HPDE6-E6E7 (cell line): ENCODE measurements around the gene RGS5.
"Not testable (repeated sequence)": the region's sequence is repeated elsewhere in the genome, so short reads cannot be mapped to it uniquely, and the experiment has no call there.

Experiments used
- DNase-seq: peaks from one replicate; pipeline ENCODE4 v3.0.0; 2011; ENCODE audit warnings: missing footprints; ENCODE audit errors: extremely low spot score

Gene RGS5, protein sequence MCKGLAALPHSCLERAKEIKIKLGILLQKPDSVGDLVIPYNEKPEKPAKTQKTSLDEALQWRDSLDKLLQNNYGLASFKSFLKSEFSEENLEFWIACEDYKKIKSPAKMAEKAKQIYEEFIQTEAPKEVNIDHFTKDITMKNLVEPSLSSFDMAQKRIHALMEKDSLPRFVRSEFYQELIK

GRCh38 chr1:163202833-163203451 is at the start of gene RGS5:
RGS5 (minus strand) TSS chr1:163202916; CDS start chr1:163202835, 81 bp downstream.
- no peak for DNase-seq

DNA sequence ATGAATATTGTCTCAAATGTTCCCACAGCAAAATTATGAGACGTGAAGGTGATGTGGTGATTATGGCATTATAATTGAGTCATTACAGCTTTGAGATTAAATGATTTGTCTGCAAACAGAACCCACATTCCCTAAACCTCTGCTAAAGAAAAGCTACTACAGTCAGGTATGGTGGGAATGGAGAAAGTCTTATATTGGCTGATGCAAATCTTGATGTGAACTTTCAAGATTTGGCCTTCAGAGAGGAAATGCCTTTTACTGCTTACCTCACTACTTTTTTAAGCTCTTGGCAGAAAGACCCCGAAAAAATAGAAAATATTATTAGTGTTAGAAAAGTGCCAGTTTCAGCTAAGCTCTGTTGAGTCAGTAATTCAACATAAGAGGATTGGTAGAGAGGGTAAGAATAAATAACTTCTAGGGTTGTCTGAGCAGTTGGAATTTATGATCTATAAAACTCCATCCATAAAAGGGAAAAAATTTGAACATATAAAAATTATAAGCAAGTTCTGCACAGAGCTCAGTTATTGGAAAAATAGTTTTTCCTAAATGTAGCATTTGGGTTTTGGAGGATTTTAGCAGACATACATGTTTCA is 47.8 kb upstream of the RGS5 start:
- no peak for DNase-seq

DNA sequence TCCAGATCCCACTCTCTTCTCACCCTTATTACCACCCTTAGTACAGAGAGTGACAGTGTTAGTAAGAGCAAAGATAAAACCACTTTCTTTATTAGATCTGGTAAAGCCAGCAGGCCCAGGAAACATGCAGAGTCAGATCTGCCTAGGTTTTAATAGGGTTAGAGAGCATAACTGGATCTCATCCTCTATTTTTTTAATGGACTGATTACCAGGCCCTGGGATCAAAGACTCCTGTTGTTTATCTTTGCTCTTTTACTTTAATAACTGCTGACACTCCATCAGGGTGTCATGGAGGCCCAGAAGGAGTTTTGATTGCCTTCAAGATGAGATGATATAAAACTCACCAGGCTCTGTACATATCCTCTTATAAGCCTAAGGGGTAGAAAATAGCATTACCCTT is 45.3 kb upstream of the RGS5 start:
- no peak for DNase-seq

DNA sequence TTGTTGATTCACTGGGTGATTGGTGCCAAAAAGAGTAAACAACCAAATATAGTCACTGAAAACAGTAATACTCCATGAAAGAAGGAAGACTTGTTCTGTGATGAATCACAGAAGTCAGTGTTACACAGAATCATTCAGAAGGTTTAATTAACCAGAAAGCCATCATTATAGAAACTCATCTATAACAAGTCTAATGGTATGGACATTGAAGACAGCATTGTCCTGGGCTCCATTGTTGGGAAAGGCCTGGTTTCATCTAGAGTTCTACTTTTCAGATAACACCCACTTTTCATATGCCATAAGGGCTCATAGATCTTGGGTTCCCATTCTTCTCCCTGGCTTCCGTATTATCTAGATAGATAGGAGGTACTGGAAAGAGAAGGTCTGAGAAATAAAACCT is 41.9 kb upstream of the RGS5 start:
- DNase-seq = not testable (repeated sequence)

GRCh38 chr1:163241746-163242145 is 39.0 kb upstream of the RGS5 start:
- DNase-seq = no peak

GRCh38 chr1:163240705-163241104 is 38.0 kb upstream of the RGS5 start:
- peak; percentile 3 for DNase-seq

- DNase-seq = not testable (repeated sequence)
Observed at GRCh38 chr1:163233643-163234042, 30.9 kb upstream of the RGS5 start.

GRCh38 chr1:163231385-163231784 is 28.7 kb upstream of the RGS5 start:
- DNase-seq = no peak

DNA sequence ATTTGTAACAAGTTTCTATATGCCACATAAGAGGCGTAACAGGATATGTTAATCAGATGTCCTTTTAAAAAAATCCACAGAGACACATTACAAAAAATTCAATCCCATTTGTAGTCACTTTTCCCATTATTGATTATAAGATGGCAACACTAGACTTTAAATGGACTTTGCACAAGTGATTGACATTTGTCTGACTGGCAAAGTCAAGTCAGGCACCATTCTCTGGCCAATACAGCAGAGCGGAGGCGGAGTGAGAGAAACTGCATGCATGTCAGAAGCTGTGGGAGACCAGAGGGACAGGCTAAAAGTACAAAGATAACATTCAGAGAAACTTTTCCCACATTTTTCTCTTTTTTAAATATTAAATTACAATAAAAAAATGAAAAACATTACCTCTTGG is 28.1 kb upstream of the RGS5 start:
- DNase-seq = no peak

DNA sequence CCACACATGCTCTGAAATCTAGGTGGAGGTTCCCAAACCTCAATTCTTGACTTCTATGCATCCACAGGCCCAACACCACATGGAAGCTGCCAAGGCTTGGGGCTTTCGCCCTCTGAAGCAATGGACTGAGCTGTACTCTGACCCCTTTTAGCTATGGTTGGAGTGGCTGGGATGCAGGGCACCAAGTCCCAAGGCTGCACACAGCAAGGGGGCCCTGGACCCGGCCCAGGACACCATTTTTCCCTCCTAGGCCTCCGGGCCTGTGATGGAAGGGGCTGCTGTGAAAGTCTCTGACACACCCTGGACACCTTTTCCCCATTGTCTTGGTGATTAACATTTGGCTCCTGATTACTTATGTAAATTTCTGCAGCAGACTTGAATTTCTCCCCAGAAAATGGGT is 25.6 kb upstream of the RGS5 start:
- not testable (repeated sequence) for DNase-seq

DNA sequence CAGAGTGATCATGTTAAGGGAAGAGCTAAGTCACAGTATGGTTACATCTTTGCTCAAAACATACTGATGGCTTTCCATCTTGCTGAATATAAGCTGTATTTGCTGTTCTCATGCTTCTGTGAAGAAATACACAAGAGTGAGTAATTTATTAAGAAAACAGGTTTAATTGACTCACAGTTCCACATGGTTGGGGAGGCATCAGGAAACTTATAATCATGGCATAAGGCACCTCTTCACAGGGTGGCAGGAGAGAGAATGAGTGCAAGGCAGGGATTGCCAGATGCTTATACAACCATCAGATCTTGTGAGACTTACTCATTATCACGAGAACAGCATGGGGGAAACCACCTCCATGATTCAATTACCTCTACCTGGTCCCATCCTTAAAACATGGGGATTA is 24.4 kb upstream of the RGS5 start:
- no peak for DNase-seq

- DNase-seq = no peak
Observed at GRCh38 chr1:163213626-163214025, 10.9 kb upstream of the RGS5 start.

DNA sequence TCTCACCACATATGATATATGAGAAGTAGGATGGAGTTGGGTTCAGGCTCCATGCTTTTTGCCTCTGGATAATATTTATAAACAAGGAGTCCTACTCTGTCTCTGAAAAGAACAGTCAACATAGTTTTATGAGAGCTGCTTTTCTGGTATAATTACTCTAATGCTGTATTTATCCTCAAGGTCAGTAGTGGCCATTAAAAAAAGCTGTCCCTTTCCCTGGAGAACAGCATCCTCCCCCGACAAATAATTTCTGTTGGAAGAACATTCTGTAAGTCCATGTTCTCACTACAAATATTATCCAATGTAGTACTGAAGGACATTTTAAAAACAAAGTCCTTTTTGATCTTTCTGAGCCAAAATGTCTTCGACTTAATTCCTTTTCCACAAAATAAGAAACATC is 9.0 kb upstream of the RGS5 start:
- no peak for DNase-seq

GRCh38 chr1:163205513-163205912 is 2.8 kb upstream of the RGS5 start:
- DNase-seq = no peak

- peak; percentile 3 for DNase-seq
Observed at GRCh38 chr1:163203561-163203960, 845 bp upstream of the RGS5 start.

- DNase-seq = no peak
Observed at GRCh38 chr1:163201906-163202305, 810 bp downstream of the RGS5 start.

GRCh38 chr1:163197022-163197421 is 5.7 kb downstream of the RGS5 start:
- no peak for DNase-seq

DNA sequence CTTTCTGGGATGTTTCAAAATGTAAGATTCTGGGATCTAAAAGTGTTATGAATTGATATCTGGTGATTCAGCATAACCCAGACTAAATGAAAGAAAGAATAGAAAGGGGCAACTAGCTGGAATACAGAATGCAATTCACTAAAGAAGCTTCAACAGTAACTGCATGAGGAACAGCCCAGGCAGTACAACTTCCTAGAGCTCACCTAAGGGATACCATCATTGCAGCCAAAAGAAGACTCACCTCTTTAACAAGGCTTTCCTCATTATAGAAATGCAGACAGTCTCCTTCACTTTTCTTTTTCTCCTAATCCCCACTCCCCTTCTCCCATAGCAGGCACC is 6.3 kb downstream of the RGS5 start:
- no peak for DNase-seq

GRCh38 chr1:163195728-163196448 is 6.8 kb downstream of the RGS5 start:
- DNase-seq = no peak

DNA sequence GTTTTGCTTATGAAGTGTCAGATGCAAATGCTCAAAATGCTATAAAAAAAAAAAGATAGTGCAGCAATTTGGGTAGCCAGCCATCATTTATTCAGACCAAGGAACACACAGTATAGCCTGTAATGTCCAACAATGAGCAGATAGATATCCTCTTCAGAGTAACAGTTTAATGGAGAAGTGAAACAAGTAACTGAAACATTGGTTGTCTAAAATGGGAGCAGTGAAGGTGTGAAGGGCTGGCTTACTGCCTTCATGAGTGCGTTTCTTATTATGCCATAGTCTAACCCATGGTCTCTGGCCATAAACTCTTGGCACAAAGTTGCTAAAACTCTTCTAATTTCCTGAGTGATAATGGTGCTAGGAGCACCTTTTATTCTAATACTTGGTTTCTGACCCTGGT is 11.4 kb downstream of the RGS5 start:
- DNase-seq = no peak

DNA sequence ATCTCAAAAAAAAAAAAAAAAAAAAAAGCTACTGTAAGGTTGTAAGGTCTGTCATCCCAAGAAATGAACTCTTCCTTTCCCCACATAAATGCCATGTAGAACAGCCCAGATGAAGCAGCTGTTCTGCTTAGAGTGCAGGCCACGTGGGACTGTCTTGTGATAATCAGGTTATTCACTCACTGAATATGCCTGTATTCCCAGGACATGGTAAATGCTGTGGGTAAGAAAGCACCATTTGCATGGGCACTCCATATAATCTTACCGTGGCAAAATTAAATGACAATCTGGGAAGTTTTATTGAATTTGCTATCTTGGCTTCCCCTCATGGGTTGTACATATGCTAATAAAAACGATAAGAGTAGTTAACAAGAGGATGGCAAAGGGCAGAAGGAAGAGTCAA is 13.8 kb downstream of the RGS5 start:
- DNase-seq = no peak

GRCh38 chr1:163187849-163188248 is 14.9 kb downstream of the RGS5 start:
- no peak for DNase-seq

- DNase-seq = no peak
Observed at GRCh38 chr1:163186862-163187261, 15.9 kb downstream of the RGS5 start.
